ENCODE data around the gene RMI2. TPM values are rescaled to one million over a fixed set of nuclear protein-coding genes. Genes with fewer than 3 reads are reported as not detected.

The RMI2 gene
- total and polyA plus RNA-seq, 2 of the 8 experiments (the other 6 are each of a cell fraction or from before 2014, with no cell fraction given) = 58.2 to 96.0 TPM

DNA sequence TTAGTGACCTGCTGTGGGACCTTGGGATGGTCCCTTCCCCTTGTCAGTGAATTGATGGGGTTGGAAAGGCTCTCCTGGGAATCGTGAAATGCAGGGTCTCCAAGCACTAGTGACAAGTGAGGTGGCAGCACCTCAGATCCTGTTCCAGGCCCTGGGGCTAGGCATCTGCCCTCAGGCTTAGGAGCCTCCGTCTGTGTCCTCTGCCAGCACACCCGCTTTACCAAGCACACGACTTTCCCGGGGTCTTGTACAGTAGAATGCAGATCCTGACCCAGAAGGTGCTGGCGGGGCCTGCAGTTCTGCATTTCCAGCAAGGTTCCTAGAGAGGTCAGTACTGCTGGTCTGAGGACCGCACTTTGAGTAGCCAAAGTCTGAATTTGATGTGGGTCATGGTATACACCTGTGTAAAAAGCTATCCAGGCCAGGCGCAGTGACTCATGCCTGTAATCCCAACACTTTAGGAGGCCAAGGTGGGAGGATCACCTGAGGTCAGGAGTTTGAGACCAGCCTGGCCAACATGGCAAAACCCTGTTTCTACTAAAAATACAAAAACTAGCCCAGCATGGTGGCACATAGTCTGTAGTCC lies 30.9 kb upstream of the RMI2 start:
- Histone ChIP-seq H2BK15ac (ENCODE audit: low read length) (0 out of 2 replicates have a peak overlapping the region, but pooled peaks have one; percentile 66), H3K23me2 (ENCODE audit: low read depth, low read length) (peaks cover 3% of the 10 kb centered on the region; the same call in 1 of the 2 replicates), H2BK120ac (replicated peaks; ENCODE audit: low read depth, low read length) (peak overlapping the region; percentile 91), H3K27ac (ENCODE audit: low read depth, low read length) (no peak overlapping the region), H2BK20ac (ENCODE audit: low read length) (peak overlapping the region; percentile 95; the same call in 1 of the 2 replicates), H3K9ac (replicated peaks in 1 of 4; ENCODE audit: extremely low read depth in 1 of 4, low read depth in 3 of 4, low read length in 3 of 4) (no peak overlapping the region), H2AK5ac (ENCODE audit: low read depth, low read length) (peak overlapping the region; percentile 97), H3K79me1 (ENCODE audit: low read depth, low read length) (no peaks in the 10 kb centered on the region), H2BK5ac (ENCODE audit: low read depth, low read length) (peak overlapping the region; percentile 100), H2AFZ (ENCODE audit: low read length) (no peak overlapping the region), H3K4ac (replicated peaks; ENCODE audit: insufficient read length, low read depth, low read length) (peak overlapping the region; percentile 97), H3K4me2 (ENCODE audit: insufficient read depth in 1 of 2, low read depth in 2 of 2, low read length in 2 of 2) (no peak overlapping the region; a peak in 1 of 4 replicates), H3K9me3 (ENCODE audit: insufficient read depth in 2 of 2, low read depth in 1 of 2, low read length in 1 of 2) (no peaks in the 10 kb centered on the region), H3K23ac (ENCODE audit: insufficient read length) (no peak overlapping the region), H3K79me2 (ENCODE audit: control insufficient read depth in 1 of 2, insufficient read depth in 2 of 2, low read length in 2 of 2) (no peaks in the 10 kb centered on the region), H3K56ac (replicated peaks; ENCODE audit: insufficient read length, low read depth, low read length) (no peak overlapping the region), H4K20me1 (replicated peaks in 1 of 2; ENCODE audit: control insufficient read depth in 1 of 2, insufficient read depth in 2 of 2, low read length in 2 of 2) (no peaks in the 10 kb centered on the region), H2BK12ac (ENCODE audit: low read depth, low read length) (peak overlapping the region; percentile 91), H3K36me3 (ENCODE audit: control insufficient read depth in 2 of 4, insufficient read depth in 4 of 4, low read length in 3 of 4) (no peaks in the 10 kb centered on the region), H3K4me1 (replicated peaks in 1 of 4; ENCODE audit: control insufficient read depth in 3 of 4, insufficient read depth in 4 of 4, low read length in 3 of 4) (peaks cover 22 to 37% (median 25%) of the 10 kb centered on the region in 4 experiments), H3K14ac (ENCODE audit: insufficient read length) (no peak overlapping the region), H4K8ac (ENCODE audit: extremely low read depth, insufficient read depth, low read length) (0 out of 2 replicates have a peak overlapping the region, but pooled peaks have one; percentile 20), H3K27me3 (replicated peaks in 1 of 4; ENCODE audit: control insufficient read depth in 3 of 4, extremely low read depth in 1 of 4, insufficient read depth in 3 of 4, low read length in 3 of 4) (no peaks in the 10 kb centered on the region), H3K18ac (ENCODE audit: extremely low read depth, low read length) (peak overlapping the region; percentile 92), H4K91ac (replicated peaks; ENCODE audit: insufficient read length, low read length) (peak overlapping the region; percentile 83), H3K4me3 (ENCODE audit: extremely low read depth in 1 of 4, insufficient read depth in 2 of 4, low read depth in 3 of 4, low read length in 4 of 4) (no peak overlapping the region), H4K5ac (ENCODE audit: insufficient read length, low read depth, low read length) (peak overlapping the region; percentile 39)
- CTCF ChIA-PET (ENCODE audit: partially characterized antibody) = interaction anchor here (0.7 to 3.2 kb wide), 5 partner anchors 39 to 402 kb away, joined by 3 to 12 read pairs (median 6); no protein-coding TSS in a partner anchor
- POLR2A ChIA-PET (ENCODE audit: partially characterized antibody) = interaction anchor here (0.9 to 5.1 kb wide), 10 partner anchors 11 to 76 kb away, joined by 3 to 29 read pairs (median 9); partner anchors contain the start of gene SOCS1
- no peak for FAIRE-seq
- no peak for DNase-seq (ENCODE audit: low read depth in 1 of 2, low spot score in 2 of 2)
- 82% methylated on average over 8 of the region's 8 CpGs; no CpG with 5 or more reads in 1 of the 2 experiments for WGBS, 2 experiments (ENCODE audit: extremely low coverage in 1 of 2, insufficient coverage in 1 of 2, insufficient read length in 1 of 2, insufficient replicate concordance in 2 of 2, low coverage in 1 of 2, low lambda C conversion rate in 2 of 2, missing lambda C conversion rate in 1 of 2)
- no peak for TF ChIP-seq RNF2 (IDR thresholded peaks at IDR 0.05; ENCODE audit: borderline replicate concordance, low read depth, low read length, missing control alignments, poor library complexity, severe bottlenecking)
- no peak for TF ChIP-seq KDM5A (IDR thresholded peaks at IDR 0.05; ENCODE audit: low read length)
- TF ChIP-seq SP1 (IDR thresholded peaks at IDR 0.05; ENCODE audit: low read depth, low read length) = no peak
- no peak for TF ChIP-seq RBBP5 (IDR thresholded peaks at IDR 0.05; ENCODE audit: borderline replicate concordance, low read depth, low read length)
- TF ChIP-seq JUN (IDR thresholded peaks at IDR 0.05; ENCODE audit: low read depth, low read length) = no peak
- TF ChIP-seq NANOG (IDR thresholded peaks at IDR 0.05; ENCODE audit: insufficient read depth, low read depth, low read length, poor library complexity, severe bottlenecking) = no peak
- TF ChIP-seq TCF12 (IDR thresholded peaks at IDR 0.05; ENCODE audit: low read depth, low read length) = no peak
- TF ChIP-seq ATF3 (IDR thresholded peaks at IDR 0.05; ENCODE audit: insufficient read depth, low read depth, low read length) = no peak
- TF ChIP-seq EGR1 (IDR thresholded peaks at IDR 0.05; ENCODE audit: borderline replicate concordance, low read depth, low read length) = no peak
- TF ChIP-seq CTBP2 (IDR thresholded peaks at IDR 0.05; ENCODE audit: borderline replicate concordance, insufficient read depth, insufficient read length, low read length) = no peak
- TF ChIP-seq SAP30 (IDR thresholded peaks at IDR 0.05; ENCODE audit: insufficient read depth, insufficient replicate concordance, low read length) = no peak
